Thyroid gland (tissue), 4 donors: ENCODE data around the gene CHSY1.

Experiments used
- POLR2A ChIP-seq, 2 donors: fragments of 450-650 bp; IDR thresholded peaks; one replicate each; pipeline ENCODE4 v1.6.1; 2017; ENCODE audit warnings: antibody characterized with exemption in 2 of 2, mild to moderate bottlenecking in 2 of 2, moderate library complexity in 1 of 2
- TF ChIP-seq, protein P1 (sequence below), 6 experiments: fragments of 200-600 bp in 3 of 6; fragments of 450-650 bp in 3 of 6; sonication (generic) in 3 of 6; IDR thresholded peaks; one replicate each; pipeline ENCODE4 v1.5.1; 2016 to 2019; ENCODE audit warnings: antibody characterized with exemption in 6 of 6, mild to moderate bottlenecking in 2 of 6, inconsistent platforms in 1 of 6, moderate library complexity in 1 of 6

DNA sequence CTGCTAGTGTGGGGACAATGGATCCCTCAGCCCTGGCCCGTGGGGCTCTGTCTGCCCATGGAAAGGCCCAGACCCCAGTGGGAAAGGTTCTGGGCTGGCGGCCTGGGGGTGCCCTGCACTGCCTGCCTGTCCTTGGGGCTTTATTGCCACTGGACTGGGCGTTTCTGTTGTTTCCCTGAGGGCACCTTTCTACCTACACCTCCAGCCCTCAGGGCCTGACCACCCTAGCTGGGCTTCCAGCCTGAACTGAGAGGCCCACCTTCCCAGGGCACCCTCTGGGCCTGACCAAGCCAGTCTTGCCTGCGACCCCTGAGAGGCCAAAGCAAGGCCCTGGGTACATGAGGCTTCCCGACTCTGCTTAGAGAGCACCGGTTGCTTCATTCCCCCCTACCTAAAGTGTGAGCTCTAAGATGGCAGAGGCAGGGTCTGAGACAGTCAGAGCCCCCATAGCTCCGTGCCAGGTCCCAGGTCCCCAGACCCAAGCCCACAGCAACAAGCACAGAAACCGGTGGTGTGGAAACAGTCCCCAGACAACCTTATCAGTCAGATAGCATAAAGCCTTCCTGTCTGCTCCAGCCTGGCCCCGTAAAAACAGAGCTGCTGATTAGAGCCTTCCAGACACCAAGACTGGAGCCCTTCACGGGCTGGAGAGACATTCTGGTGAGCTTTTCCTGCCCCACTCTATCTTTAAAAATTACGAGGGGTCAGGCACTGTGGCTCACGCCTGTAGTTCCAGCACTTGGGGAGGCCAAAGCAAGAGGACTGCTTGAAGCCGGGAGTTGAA lies 102.8 kb downstream of the CHSY1 start:
- no peak for TF ChIP-seq POLR2A (IDR thresholded peaks at IDR 0.05)
- TF ChIP-seq, protein P1, sequence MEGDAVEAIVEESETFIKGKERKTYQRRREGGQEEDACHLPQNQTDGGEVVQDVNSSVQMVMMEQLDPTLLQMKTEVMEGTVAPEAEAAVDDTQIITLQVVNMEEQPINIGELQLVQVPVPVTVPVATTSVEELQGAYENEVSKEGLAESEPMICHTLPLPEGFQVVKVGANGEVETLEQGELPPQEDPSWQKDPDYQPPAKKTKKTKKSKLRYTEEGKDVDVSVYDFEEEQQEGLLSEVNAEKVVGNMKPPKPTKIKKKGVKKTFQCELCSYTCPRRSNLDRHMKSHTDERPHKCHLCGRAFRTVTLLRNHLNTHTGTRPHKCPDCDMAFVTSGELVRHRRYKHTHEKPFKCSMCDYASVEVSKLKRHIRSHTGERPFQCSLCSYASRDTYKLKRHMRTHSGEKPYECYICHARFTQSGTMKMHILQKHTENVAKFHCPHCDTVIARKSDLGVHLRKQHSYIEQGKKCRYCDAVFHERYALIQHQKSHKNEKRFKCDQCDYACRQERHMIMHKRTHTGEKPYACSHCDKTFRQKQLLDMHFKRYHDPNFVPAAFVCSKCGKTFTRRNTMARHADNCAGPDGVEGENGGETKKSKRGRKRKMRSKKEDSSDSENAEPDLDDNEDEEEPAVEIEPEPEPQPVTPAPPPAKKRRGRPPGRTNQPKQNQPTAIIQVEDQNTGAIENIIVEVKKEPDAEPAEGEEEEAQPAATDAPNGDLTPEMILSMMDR (IDR thresholded peaks at IDR 0.05) = no peak
